ENCODE measurements around the gene IRX3. TPM values are rescaled to one million over a fixed set of nuclear protein-coding genes. Genes with fewer than 3 reads are reported as not detected.

IRX3 gene
- total and polyA plus RNA-seq, 10 of the 15 experiments (the other 5 are each of a cell fraction or from before 2014, with no cell fraction given), result 0.05 TPM; not detected in 9

GRCh38 chr16:54283725-54284318 lies 2.8 kb downstream of the IRX3 start (continued):
- TF ChIP-seq, protein P1, sequence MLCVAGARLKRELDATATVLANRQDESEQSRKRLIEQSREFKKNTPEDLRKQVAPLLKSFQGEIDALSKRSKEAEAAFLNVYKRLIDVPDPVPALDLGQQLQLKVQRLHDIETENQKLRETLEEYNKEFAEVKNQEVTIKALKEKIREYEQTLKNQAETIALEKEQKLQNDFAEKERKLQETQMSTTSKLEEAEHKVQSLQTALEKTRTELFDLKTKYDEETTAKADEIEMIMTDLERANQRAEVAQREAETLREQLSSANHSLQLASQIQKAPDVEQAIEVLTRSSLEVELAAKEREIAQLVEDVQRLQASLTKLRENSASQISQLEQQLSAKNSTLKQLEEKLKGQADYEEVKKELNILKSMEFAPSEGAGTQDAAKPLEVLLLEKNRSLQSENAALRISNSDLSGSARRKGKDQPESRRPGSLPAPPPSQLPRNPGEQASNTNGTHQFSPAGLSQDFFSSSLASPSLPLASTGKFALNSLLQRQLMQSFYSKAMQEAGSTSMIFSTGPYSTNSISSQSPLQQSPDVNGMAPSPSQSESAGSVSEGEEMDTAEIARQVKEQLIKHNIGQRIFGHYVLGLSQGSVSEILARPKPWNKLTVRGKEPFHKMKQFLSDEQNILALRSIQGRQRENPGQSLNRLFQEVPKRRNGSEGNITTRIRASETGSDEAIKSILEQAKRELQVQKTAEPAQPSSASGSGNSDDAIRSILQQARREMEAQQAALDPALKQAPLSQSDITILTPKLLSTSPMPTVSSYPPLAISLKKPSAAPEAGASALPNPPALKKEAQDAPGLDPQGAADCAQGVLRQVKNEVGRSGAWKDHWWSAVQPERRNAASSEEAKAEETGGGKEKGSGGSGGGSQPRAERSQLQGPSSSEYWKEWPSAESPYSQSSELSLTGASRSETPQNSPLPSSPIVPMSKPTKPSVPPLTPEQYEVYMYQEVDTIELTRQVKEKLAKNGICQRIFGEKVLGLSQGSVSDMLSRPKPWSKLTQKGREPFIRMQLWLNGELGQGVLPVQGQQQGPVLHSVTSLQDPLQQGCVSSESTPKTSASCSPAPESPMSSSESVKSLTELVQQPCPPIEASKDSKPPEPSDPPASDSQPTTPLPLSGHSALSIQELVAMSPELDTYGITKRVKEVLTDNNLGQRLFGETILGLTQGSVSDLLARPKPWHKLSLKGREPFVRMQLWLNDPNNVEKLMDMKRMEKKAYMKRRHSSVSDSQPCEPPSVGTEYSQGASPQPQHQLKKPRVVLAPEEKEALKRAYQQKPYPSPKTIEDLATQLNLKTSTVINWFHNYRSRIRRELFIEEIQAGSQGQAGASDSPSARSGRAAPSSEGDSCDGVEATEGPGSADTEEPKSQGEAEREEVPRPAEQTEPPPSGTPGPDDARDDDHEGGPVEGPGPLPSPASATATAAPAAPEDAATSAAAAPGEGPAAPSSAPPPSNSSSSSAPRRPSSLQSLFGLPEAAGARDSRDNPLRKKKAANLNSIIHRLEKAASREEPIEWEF (IDR thresholded peaks at IDR 0.05; ENCODE audit: insufficient replicate concordance, low read depth, low read length), result no peak
- no peak for TF ChIP-seq CBX5 (IDR thresholded peaks at IDR 0.05; ENCODE audit: low read depth)
- TF ChIP-seq BACH1 (IDR thresholded peaks at IDR 0.05; ENCODE audit: borderline replicate concordance), result no peak
- no peak for TF ChIP-seq ZNF384 (IDR thresholded peaks at IDR 0.05; ENCODE audit: borderline replicate concordance, low read depth, low read length)
- no peak for TF ChIP-seq EP300 (IDR thresholded peaks at IDR 0.05; ENCODE audit: borderline replicate concordance in 1 of 2, control insufficient read depth in 1 of 2, low read depth in 2 of 2, low read length in 2 of 2)
- TF ChIP-seq HSF1 (IDR thresholded peaks at IDR 0.05; ENCODE audit: low read depth, low read length), result no peak
- TF ChIP-seq ZNF274 (IDR thresholded peaks at IDR 0.05; ENCODE audit: insufficient read depth, insufficient read length), result no peak
- TF ChIP-seq, protein P2, sequence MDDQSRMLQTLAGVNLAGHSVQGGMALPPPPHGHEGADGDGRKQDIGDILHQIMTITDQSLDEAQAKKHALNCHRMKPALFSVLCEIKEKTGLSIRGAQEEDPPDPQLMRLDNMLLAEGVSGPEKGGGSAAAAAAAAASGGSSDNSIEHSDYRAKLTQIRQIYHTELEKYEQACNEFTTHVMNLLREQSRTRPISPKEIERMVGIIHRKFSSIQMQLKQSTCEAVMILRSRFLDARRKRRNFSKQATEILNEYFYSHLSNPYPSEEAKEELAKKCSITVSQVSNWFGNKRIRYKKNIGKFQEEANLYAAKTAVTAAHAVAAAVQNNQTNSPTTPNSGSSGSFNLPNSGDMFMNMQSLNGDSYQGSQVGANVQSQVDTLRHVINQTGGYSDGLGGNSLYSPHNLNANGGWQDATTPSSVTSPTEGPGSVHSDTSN (IDR thresholded peaks at IDR 0.05; ENCODE audit: insufficient replicate concordance, low read depth, low read length), result no peak
- TF ChIP-seq TBL1XR1 (IDR thresholded peaks at IDR 0.05; ENCODE audit: low read depth, low read length), result no peak
- TF ChIP-seq TAF1 (IDR thresholded peaks at IDR 0.05; ENCODE audit: borderline replicate concordance, low read depth, low read length), result no peak
- no peak for TF ChIP-seq IKZF1 (conservative IDR thresholded peaks at IDR 0.05)
- TF ChIP-seq FOXM1 (IDR thresholded peaks at IDR 0.05; ENCODE audit: low read depth, low read length), result no peak
- TF ChIP-seq DPF2 (IDR thresholded peaks at IDR 0.05), result no peak
- TF ChIP-seq CREM (IDR thresholded peaks at IDR 0.05; ENCODE audit: low read depth), result no peak
- TF ChIP-seq, protein P3, sequence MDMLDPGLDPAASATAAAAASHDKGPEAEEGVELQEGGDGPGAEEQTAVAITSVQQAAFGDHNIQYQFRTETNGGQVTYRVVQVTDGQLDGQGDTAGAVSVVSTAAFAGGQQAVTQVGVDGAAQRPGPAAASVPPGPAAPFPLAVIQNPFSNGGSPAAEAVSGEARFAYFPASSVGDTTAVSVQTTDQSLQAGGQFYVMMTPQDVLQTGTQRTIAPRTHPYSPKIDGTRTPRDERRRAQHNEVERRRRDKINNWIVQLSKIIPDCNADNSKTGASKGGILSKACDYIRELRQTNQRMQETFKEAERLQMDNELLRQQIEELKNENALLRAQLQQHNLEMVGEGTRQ (IDR thresholded peaks at IDR 0.05; ENCODE audit: borderline replicate concordance, low read depth, low read length), result no peak

Measured in GM12878 (cell line).